SK-N-SH treated with all-trans-retinoic acid at 6 μM for 48 hours (cell line): ENCODE measurements around the gene TANGO6.
"Not testable (repeated sequence)": the region's sequence is repeated elsewhere in the genome, so short reads cannot be mapped to it uniquely, and the experiment has no call there.

ENCODE experiments used
- ATAC-seq: fragments of 200-7000 bp; cut with Tn5 transposase; 3 replicates; pipeline ENCODE4 v1.9.1; 2020; ENCODE audit warnings: mild to moderate bottlenecking, moderate library complexity
- ARNTL ChIP-seq: fragments of 450-650 bp; formaldehyde crosslinking; IDR thresholded peaks from 2 replicates; pipeline ENCODE4 v1.5.0; 2020; ENCODE audit warnings: low read depth, mild to moderate bottlenecking, moderate library complexity, borderline replicate concordance
- BACH2 ChIP-seq: fragments of 250-450 bp; sonication (Bioruptor Pico); IDR thresholded peaks from 2 replicates; pipeline ENCODE4 v1.9.0; 2021; ENCODE audit warnings: mild to moderate bottlenecking, borderline replicate concordance
- CSDC2 ChIP-seq: fragments of 250-450 bp; sonication (Bioruptor Pico); IDR thresholded peaks from 2 replicates; pipeline ENCODE4 v1.5.0; 2020; ENCODE audit warnings: mild to moderate bottlenecking, moderate library complexity
- CSRNP3 ChIP-seq: fragments of 250-450 bp; sonication (Bioruptor Pico); IDR thresholded peaks from 2 replicates; pipeline ENCODE4 v1.5.1; 2021; ENCODE audit warnings: mild to moderate bottlenecking, moderate library complexity
- ESRRG ChIP-seq: fragments of 250-450 bp; sonication (Bioruptor Pico); IDR thresholded peaks from 2 replicates; pipeline ENCODE4 v1.6.1; 2021; ENCODE audit warnings: mild to moderate bottlenecking
- GLIS3 ChIP-seq: fragments of 250-450 bp; sonication (Bioruptor Pico); IDR thresholded peaks from 2 replicates; pipeline ENCODE4 v1.5.0; 2020; ENCODE audit warnings: mild to moderate bottlenecking, moderate library complexity
- ISL1 ChIP-seq: fragments of 250-450 bp; sonication (Bioruptor Pico); IDR thresholded peaks from 2 replicates; pipeline ENCODE4 v2.1.2; 2022; ENCODE audit warnings: mild to moderate bottlenecking, moderate library complexity
- OSR1 ChIP-seq: fragments of 250-450 bp; sonication (Bioruptor Pico); IDR thresholded peaks from 2 replicates; pipeline ENCODE4 v1.8.0; 2022; ENCODE audit warnings: moderate library complexity, mild to moderate bottlenecking, inconsistent platforms
- POU6F1 ChIP-seq: fragments of 250-450 bp; sonication (Bioruptor Pico); IDR thresholded peaks from 2 replicates; pipeline ENCODE4 v1.8.0; 2021; ENCODE audit warnings: low read depth, mild to moderate bottlenecking, moderate library complexity, borderline replicate concordance
- PPARA ChIP-seq: fragments of 250-450 bp; sonication (Bioruptor Pico); IDR thresholded peaks from 2 replicates; pipeline ENCODE4 v1.5.0; 2020; ENCODE audit warnings: mild to moderate bottlenecking, borderline replicate concordance
- RARB ChIP-seq: fragments of 250-450 bp; sonication (Bioruptor Pico); IDR thresholded peaks from 2 replicates; pipeline ENCODE4 v1.8.0; 2021; ENCODE audit warnings: mild to moderate bottlenecking, moderate library complexity
- SNAI2 ChIP-seq: fragments of 250-450 bp; sonication (Bioruptor Pico); IDR thresholded peaks from 2 replicates; pipeline ENCODE4 v1.5.0; 2020; ENCODE audit warnings: mild to moderate bottlenecking, moderate library complexity
- TCF4 ChIP-seq: fragments of 250-450 bp; sonication (Bioruptor Pico); IDR thresholded peaks from 2 replicates; pipeline ENCODE4 v1.8.0; 2021; ENCODE audit warnings: mild to moderate bottlenecking, moderate library complexity, borderline replicate concordance
- TOX ChIP-seq: fragments of 250-450 bp; sonication (Bioruptor Pico); IDR thresholded peaks from 2 replicates; pipeline ENCODE4 v1.8.0; 2021; ENCODE audit warnings: mild to moderate bottlenecking, moderate library complexity, borderline replicate concordance
- TSHZ2 ChIP-seq: fragments of 250-450 bp; sonication (Bioruptor Pico); IDR thresholded peaks from 2 replicates; pipeline ENCODE4 v1.5.0; 2020; ENCODE audit warnings: mild to moderate bottlenecking, moderate library complexity
- ZFP3 ChIP-seq: fragments of 250-450 bp; sonication (Bioruptor Pico); IDR thresholded peaks from 2 replicates; pipeline ENCODE4 v1.5.0; 2020; ENCODE audit warnings: mild to moderate bottlenecking, moderate library complexity
- ZFP30 ChIP-seq: fragments of 450-650 bp; formaldehyde crosslinking; IDR thresholded peaks from 2 replicates; pipeline ENCODE4 v1.5.0; 2022; ENCODE audit warnings: mild to moderate bottlenecking, moderate library complexity
- ZNF565 ChIP-seq: fragments of 450-650 bp; formaldehyde crosslinking; conservative IDR thresholded peaks from 2 replicates; pipeline ENCODE4 v1.5.0; 2020; ENCODE audit warnings: low read depth, mild to moderate bottlenecking, moderate library complexity
- ZNF70 ChIP-seq: fragments of 450-650 bp; formaldehyde crosslinking; IDR thresholded peaks from 2 replicates; pipeline ENCODE4 v1.5.0; 2020; ENCODE audit warnings: mild to moderate bottlenecking, moderate library complexity
- TF ChIP-seq, protein P1 (sequence below): fragments of 250-450 bp; sonication (Bioruptor Pico); IDR thresholded peaks from 2 replicates; pipeline ENCODE4 v1.8.0; 2020; ENCODE audit warnings: mild to moderate bottlenecking, moderate library complexity, borderline replicate concordance
- TF ChIP-seq, protein P2 (sequence below): fragments of 250-450 bp; sonication (Bioruptor Pico); IDR thresholded peaks from 2 replicates; pipeline ENCODE4 v1.5.1; 2020; ENCODE audit warnings: low read depth, mild to moderate bottlenecking, moderate library complexity

Gene TANGO6

GRCh38 chr16:69120096-69120664 lies 276.8 kb downstream of the TANGO6 start:
- TF ChIP-seq CSRNP3 (CRISPR knock-in tag) (no peak), ZNF565 (CRISPR knock-in tag) (no peak), CSDC2 (CRISPR knock-in tag) (no peak), TOX (CRISPR knock-in tag) (no peak)
- TF ChIP-seq, protein P1, sequence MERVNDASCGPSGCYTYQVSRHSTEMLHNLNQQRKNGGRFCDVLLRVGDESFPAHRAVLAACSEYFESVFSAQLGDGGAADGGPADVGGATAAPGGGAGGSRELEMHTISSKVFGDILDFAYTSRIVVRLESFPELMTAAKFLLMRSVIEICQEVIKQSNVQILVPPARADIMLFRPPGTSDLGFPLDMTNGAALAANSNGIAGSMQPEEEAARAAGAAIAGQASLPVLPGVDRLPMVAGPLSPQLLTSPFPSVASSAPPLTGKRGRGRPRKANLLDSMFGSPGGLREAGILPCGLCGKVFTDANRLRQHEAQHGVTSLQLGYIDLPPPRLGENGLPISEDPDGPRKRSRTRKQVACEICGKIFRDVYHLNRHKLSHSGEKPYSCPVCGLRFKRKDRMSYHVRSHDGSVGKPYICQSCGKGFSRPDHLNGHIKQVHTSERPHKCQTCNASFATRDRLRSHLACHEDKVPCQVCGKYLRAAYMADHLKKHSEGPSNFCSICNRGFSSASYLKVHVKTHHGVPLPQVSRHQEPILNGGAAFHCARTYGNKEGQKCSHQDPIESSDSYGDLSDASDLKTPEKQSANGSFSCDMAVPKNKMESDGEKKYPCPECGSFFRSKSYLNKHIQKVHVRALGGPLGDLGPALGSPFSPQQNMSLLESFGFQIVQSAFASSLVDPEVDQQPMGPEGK (CRISPR knock-in tag), result no peak
- ATAC-seq, result no peak

DNA sequence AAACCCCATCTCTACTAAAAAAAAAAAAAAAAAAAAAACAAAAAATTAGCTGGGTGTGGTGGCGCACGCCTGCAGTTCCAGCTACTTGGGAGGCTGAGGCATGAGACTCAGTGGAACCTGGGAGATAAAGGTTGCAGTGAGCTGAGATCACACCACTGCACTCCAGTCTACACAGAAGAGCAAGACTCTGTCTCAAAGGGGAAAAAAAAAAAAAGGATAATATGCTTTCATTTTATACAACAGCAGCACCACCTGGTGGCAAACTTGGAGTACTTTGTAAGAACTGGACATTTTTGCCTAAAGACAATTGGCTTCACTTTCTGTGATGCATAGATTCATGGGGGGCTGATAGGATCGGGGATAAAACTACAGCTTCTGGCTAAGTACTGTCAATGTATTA lies 280.6 kb downstream of the TANGO6 start:
- no peak for TF ChIP-seq ISL1 (CRISPR knock-in tag)
- TF ChIP-seq GLIS3 (CRISPR knock-in tag), result no peak
- TF ChIP-seq SNAI2 (CRISPR knock-in tag), result no peak
- TF ChIP-seq PPARA (CRISPR knock-in tag), result no peak
- no peak for TF ChIP-seq BACH2 (CRISPR knock-in tag)
- TF ChIP-seq POU6F1 (CRISPR knock-in tag), result no peak
- no peak for TF ChIP-seq ZNF565 (CRISPR knock-in tag)
- TF ChIP-seq, protein P2, sequence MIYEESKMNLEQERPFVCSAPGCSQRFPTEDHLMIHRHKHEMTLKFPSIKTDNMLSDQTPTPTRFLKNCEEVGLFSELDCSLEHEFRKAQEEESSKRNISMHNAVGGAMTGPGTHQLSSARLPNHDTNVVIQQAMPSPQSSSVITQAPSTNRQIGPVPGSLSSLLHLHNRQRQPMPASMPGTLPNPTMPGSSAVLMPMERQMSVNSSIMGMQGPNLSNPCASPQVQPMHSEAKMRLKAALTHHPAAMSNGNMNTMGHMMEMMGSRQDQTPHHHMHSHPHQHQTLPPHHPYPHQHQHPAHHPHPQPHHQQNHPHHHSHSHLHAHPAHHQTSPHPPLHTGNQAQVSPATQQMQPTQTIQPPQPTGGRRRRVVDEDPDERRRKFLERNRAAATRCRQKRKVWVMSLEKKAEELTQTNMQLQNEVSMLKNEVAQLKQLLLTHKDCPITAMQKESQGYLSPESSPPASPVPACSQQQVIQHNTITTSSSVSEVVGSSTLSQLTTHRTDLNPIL (CRISPR knock-in tag), result no peak
- TF ChIP-seq ZFP3 (CRISPR knock-in tag), result no peak
- no peak for TF ChIP-seq ZNF70 (CRISPR knock-in tag)
- no peak for TF ChIP-seq RARB (CRISPR knock-in tag)
- no peak for TF ChIP-seq ARNTL (CRISPR knock-in tag)
- TF ChIP-seq ZFP30 (CRISPR knock-in tag), result no peak
- TF ChIP-seq OSR1 (CRISPR knock-in tag), result no peak
- no peak for TF ChIP-seq CSRNP3 (CRISPR knock-in tag)
- no peak for TF ChIP-seq ESRRG (CRISPR knock-in tag)
- TF ChIP-seq TOX (CRISPR knock-in tag), result no peak
- no peak for TF ChIP-seq TCF4
- no peak for TF ChIP-seq TSHZ2 (CRISPR knock-in tag)
- ATAC-seq, result peak; percentile 61

DNA sequence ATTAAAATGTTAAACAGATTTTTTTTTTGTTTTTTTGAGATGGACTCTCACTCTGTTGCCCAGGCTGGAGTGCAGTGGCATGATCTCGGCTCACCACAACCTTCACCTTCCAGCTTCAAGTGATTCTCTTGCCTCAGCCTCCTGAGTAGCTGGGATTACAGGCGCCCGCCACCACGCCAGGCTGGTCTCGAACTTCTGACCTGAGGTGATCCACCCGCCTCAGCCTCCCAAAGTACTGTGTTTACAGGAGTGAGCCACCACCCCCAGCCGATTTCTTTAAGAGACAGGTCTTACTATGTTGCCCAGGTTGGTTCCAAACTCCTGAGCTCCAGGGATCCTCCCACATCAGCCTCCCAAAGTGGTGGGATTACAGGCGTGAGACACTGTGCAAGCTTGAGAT lies 281.1 kb downstream of the TANGO6 start:
- ATAC-seq, result not testable (repeated sequence)

- not testable (repeated sequence) for ATAC-seq
Measured at GRCh38 chr16:69124961-69125360, 281.6 kb downstream of the TANGO6 start.
